Ectodermal cell (in vitro differentiated cells): ENCODE measurements around the gene ASTN1.

ENCODE experiments used
- H3K27ac ChIP-seq: 2 replicates; pipeline ENCODE4 v1.7.0; 2013; ENCODE audit warnings: mild to moderate bottlenecking, low read depth, low read length; ENCODE audit not compliant: insufficient read depth, poor library complexity, severe bottlenecking
- H3K27me3 ChIP-seq: 2 replicates; pipeline ENCODE4 v1.7.0; 2013; ENCODE audit warnings: mild to moderate bottlenecking, low read length; ENCODE audit not compliant: insufficient read depth, control insufficient read depth, poor library complexity, severe bottlenecking
- H3K36me3 ChIP-seq: one replicate; pipeline ENCODE4 v1.7.0; 2013; ENCODE audit warnings: low read length; ENCODE audit not compliant: control insufficient read depth, insufficient read depth
- H3K4me1 ChIP-seq: one replicate; pipeline ENCODE4 v1.7.0; 2013; ENCODE audit warnings: low read length; ENCODE audit not compliant: control insufficient read depth, insufficient read depth
- H3K4me3 ChIP-seq: 2 replicates; pipeline ENCODE4 v1.7.0; 2013; ENCODE audit warnings: low read depth, low read length, control low read depth; ENCODE audit not compliant: insufficient read depth
- H3K9me3 ChIP-seq: 2 replicates; pipeline ENCODE4 v1.7.0; 2013; ENCODE audit warnings: mild to moderate bottlenecking, low read length, moderate library complexity; ENCODE audit not compliant: control insufficient read depth
- WGBS, 2 experiments: methylation state at CpG; one replicate each; pipeline ENCODE4 v1.1.7; 2013; ENCODE audit warnings: missing lambda C conversion rate in 2 of 2; 5-methylcytosine and 5-hydroxymethylcytosine counted together

Gene ASTN1

GRCh38 chr1:176963181-176963580 lies 201.3 kb downstream of the ASTN1 start:
- no peaks in the 10 kb centered on the region for H3K9me3 ChIP-seq
- H3K27me3 ChIP-seq: no peaks in the 10 kb centered on the region
- H3K4me1 ChIP-seq: peaks cover under 1% of the 10 kb centered on the region
- 89 to 94% methylated on average over 2 of the region's 2 CpGs for WGBS, 2 experiments
- H3K36me3 ChIP-seq: no peaks in the 10 kb centered on the region
- no peak overlapping the region for H3K27ac ChIP-seq
- H3K4me3 ChIP-seq: no peak overlapping the region

GRCh38 chr1:176961678-176962077 lies 202.8 kb downstream of the ASTN1 start:
- WGBS, 2 experiments: 93 to 97% methylated on average over 2 of the region's 2 CpGs

GRCh38 chr1:176959191-176959820 lies 205.2 kb downstream of the ASTN1 start:
- no peaks in the 10 kb centered on the region for H3K9me3 ChIP-seq
- no peak overlapping the region for H3K27ac ChIP-seq
- H3K36me3 ChIP-seq: no peaks in the 10 kb centered on the region
- no peaks in the 10 kb centered on the region for H3K27me3 ChIP-seq
- H3K4me1 ChIP-seq: no peaks in the 10 kb centered on the region
- 75% methylated on average over 3 of the region's 3 CpGs for WGBS, 2 experiments
- H3K4me3 ChIP-seq: no peak overlapping the region

More at GRCh38 chr1:176961678-176962077, 202.8 kb downstream of the ASTN1 start:
- Histone ChIP-seq H3K4me1 (no peaks in the 10 kb centered on the region), H3K27me3 (no peaks in the 10 kb centered on the region), H3K27ac (no peak overlapping the region), H3K4me3 (no peak overlapping the region), H3K9me3 (no peaks in the 10 kb centered on the region), H3K36me3 (no peaks in the 10 kb centered on the region)

GRCh38 chr1:176957603-176958002 lies 206.9 kb downstream of the ASTN1 start:
- Histone ChIP-seq H3K27me3 (no peaks in the 10 kb centered on the region), H3K9me3 (no peaks in the 10 kb centered on the region), H3K36me3 (no peaks in the 10 kb centered on the region), H3K4me3 (no peak overlapping the region), H3K4me1 (no peaks in the 10 kb centered on the region), H3K27ac (no peak overlapping the region)
- WGBS, 2 experiments: 86 to 87% methylated on average over 10 of the region's 10 CpGs

- no peaks in the 10 kb centered on the region for H3K4me1 ChIP-seq
- no peak overlapping the region for H3K27ac ChIP-seq
- no peaks in the 10 kb centered on the region for H3K36me3 ChIP-seq
- no peak overlapping the region for H3K4me3 ChIP-seq
- no peaks in the 10 kb centered on the region for H3K9me3 ChIP-seq
- no peaks in the 10 kb centered on the region for H3K27me3 ChIP-seq
Observed at GRCh38 chr1:176954242-176954641, 210.3 kb downstream of the ASTN1 start.

GRCh38 chr1:176950736-176951324 lies 213.7 kb downstream of the ASTN1 start:
- Histone ChIP-seq H3K9me3 (no peaks in the 10 kb centered on the region), H3K27ac (no peak overlapping the region), H3K27me3 (no peaks in the 10 kb centered on the region), H3K36me3 (no peaks in the 10 kb centered on the region), H3K4me3 (no peak overlapping the region), H3K4me1 (no peaks in the 10 kb centered on the region)
- 54 to 56% methylated on average over 2 of the region's 2 CpGs for WGBS, 2 experiments

GRCh38 chr1:176949033-176949662 lies 215.4 kb downstream of the ASTN1 start:
- H3K4me1 ChIP-seq: no peaks in the 10 kb centered on the region
- H3K4me3 ChIP-seq: no peak overlapping the region
- no peaks in the 10 kb centered on the region for H3K36me3 ChIP-seq
- H3K27me3 ChIP-seq: no peaks in the 10 kb centered on the region
- 27 to 28% methylated on average over 17 of the region's 17 CpGs for WGBS, 2 experiments
- H3K27ac ChIP-seq: no peak overlapping the region
- H3K9me3 ChIP-seq: no peaks in the 10 kb centered on the region

- Histone ChIP-seq H3K9me3 (no peaks in the 10 kb centered on the region), H3K36me3 (no peaks in the 10 kb centered on the region), H3K27ac (no peak overlapping the region), H3K27me3 (no peaks in the 10 kb centered on the region), H3K4me1 (no peaks in the 10 kb centered on the region), H3K4me3 (no peak overlapping the region)
- WGBS, 2 experiments: 96% methylated on average over 2 to 4 of the region's 4 CpGs
Observed at GRCh38 chr1:176944606-176945005, 219.9 kb downstream of the ASTN1 start.

- Histone ChIP-seq H3K36me3 (no peaks in the 10 kb centered on the region), H3K27me3 (no peaks in the 10 kb centered on the region), H3K4me1 (no peaks in the 10 kb centered on the region), H3K4me3 (no peak overlapping the region), H3K9me3 (no peaks in the 10 kb centered on the region), H3K27ac (no peak overlapping the region)
- 90 to 93% methylated on average over 4 of the region's 4 CpGs for WGBS, 2 experiments
Observed at GRCh38 chr1:176943783-176944182, 220.7 kb downstream of the ASTN1 start.

GRCh38 chr1:176942346-176942745 lies 222.2 kb downstream of the ASTN1 start:
- Histone ChIP-seq H3K27me3 (no peaks in the 10 kb centered on the region), H3K4me1 (no peaks in the 10 kb centered on the region), H3K36me3 (no peaks in the 10 kb centered on the region), H3K9me3 (no peaks in the 10 kb centered on the region), H3K27ac (no peak overlapping the region), H3K4me3 (no peak overlapping the region)
- 58 to 91% methylated on average over 1 of the region's 1 CpG for WGBS, 2 experiments
